Measurements from ENCODE around the gene COG2.

Gene COG2

DNA sequence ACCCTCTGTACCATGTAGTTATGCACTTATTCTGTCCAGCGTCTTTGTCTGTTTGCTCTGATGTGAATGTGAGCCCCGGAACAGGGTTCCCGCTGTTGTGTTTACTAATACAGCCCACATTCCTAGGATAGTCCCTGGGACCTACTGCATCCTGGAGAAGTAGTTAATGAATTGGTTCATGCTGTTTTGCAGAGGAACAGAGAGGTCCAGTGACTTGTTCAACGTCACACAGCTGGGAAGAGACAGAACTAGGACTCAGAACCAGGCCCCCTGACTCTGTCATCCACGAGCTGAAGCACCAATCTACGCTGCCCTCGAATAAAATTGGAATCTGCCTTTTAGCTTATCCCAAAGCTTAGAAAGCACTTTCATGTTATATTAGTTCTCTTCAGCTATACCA, 70.9 kb downstream of the COG2 start:
- no peak for TF ChIP-seq FOXP2 (optimal IDR thresholded peaks at IDR 0.05; ENCODE audit: borderline replicate concordance, extremely low read depth, extremely low read length, insufficient read depth)
- TF ChIP-seq SIN3A (IDR thresholded peaks at IDR 0.05; ENCODE audit: borderline replicate concordance, insufficient read depth, low read length), result no peak
- no peak for TF ChIP-seq TAF1 (IDR thresholded peaks at IDR 0.05; ENCODE audit: borderline replicate concordance, insufficient read depth, low read length)
- TF ChIP-seq, protein P1, sequence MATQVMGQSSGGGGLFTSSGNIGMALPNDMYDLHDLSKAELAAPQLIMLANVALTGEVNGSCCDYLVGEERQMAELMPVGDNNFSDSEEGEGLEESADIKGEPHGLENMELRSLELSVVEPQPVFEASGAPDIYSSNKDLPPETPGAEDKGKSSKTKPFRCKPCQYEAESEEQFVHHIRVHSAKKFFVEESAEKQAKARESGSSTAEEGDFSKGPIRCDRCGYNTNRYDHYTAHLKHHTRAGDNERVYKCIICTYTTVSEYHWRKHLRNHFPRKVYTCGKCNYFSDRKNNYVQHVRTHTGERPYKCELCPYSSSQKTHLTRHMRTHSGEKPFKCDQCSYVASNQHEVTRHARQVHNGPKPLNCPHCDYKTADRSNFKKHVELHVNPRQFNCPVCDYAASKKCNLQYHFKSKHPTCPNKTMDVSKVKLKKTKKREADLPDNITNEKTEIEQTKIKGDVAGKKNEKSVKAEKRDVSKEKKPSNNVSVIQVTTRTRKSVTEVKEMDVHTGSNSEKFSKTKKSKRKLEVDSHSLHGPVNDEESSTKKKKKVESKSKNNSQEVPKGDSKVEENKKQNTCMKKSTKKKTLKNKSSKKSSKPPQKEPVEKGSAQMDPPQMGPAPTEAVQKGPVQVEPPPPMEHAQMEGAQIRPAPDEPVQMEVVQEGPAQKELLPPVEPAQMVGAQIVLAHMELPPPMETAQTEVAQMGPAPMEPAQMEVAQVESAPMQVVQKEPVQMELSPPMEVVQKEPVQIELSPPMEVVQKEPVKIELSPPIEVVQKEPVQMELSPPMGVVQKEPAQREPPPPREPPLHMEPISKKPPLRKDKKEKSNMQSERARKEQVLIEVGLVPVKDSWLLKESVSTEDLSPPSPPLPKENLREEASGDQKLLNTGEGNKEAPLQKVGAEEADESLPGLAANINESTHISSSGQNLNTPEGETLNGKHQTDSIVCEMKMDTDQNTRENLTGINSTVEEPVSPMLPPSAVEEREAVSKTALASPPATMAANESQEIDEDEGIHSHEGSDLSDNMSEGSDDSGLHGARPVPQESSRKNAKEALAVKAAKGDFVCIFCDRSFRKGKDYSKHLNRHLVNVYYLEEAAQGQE (IDR thresholded peaks at IDR 0.05; ENCODE audit: insufficient read depth in 1 of 2, low read depth in 2 of 2, low read length in 2 of 2), result no peak
- TF ChIP-seq POLR2AphosphoS5 (IDR thresholded peaks at IDR 0.05; ENCODE audit: low read depth, low read length), result no peak

DNA sequence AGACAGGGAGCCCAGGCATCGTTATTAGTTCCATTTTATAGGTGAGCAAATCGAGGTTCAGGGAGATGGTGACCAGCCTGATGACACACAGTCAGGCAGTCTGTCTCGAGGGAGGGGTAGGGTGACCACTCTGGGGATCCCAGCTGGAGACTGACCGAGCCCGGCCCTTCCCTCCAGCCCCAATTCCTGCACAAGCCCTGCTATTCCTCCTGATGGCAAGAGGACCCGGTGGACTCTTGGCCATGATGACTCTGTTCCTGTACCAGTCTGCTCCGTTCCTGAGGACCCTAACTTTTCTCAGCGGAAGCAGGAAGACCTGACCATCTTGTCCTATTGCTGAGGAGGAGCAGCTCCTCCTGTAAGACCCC, 71.2 kb downstream of the COG2 start:
- TF ChIP-seq POLR2AphosphoS5 (IDR thresholded peaks at IDR 0.05; ENCODE audit: low read depth, low read length) (no peak), SIN3A (IDR thresholded peaks at IDR 0.05; ENCODE audit: borderline replicate concordance, insufficient read depth, low read length) (no peak), FOXP2 (optimal IDR thresholded peaks at IDR 0.05; ENCODE audit: borderline replicate concordance, extremely low read depth, extremely low read length, insufficient read depth) (no peak), TAF1 (IDR thresholded peaks at IDR 0.05; ENCODE audit: borderline replicate concordance, insufficient read depth, low read length) (no peak)
- TF ChIP-seq, protein P1 (IDR thresholded peaks at IDR 0.05; ENCODE audit: insufficient read depth in 1 of 2, low read depth in 2 of 2, low read length in 2 of 2), result no peak

DNA sequence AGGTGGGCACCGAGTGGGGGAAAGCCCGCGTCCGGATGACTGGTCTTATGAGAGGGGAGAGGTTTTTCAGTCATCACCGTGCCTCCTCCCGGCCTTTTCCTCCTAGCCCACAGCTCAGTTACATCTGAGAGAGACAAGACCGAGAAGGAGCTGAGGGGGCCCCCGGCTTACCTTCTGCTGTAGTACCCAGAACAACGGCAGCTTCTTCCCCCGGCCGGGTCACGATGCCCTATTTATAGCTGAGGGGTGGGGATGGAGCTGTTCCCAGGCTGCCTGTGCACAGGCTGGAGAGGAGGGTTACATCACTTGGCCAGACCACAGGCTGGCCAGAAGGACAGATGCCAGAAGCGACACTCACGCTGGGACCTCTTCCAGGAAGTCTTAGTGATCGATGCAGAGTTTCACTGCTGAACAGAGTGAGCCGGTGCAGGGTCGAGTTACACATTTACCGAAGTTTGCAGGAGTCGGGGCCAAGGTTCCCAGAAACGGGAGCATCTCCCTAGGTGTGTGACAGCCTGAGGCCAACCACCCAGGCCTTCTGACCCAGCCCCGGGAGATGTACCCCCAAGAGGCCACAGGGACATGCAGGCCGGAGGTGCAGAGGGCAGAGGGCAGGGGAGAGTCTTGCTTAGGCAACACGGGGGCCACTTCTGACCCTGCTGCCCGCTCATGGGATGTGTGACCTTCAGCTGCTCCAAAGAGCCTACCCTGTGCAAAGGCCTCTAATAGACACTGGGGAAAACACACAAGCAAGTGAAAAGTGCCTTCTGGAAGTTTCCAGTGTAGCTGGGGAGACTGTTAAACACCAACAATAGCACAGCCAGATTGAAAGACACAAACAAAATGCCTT, 71.9 kb downstream of the COG2 start, which contains the start of gene AGT:
TSS of gene AGT (minus strand) at position 208 of the 850 bp plus-strand sequence. CDS start 3,299 bp downstream, outside the sequence.
- no peak for TF ChIP-seq TAF1 (IDR thresholded peaks at IDR 0.05; ENCODE audit: borderline replicate concordance, insufficient read depth, low read length)
- no peak for TF ChIP-seq FOXP2 (optimal IDR thresholded peaks at IDR 0.05; ENCODE audit: borderline replicate concordance, extremely low read depth, extremely low read length, insufficient read depth)
- no peak for TF ChIP-seq POLR2AphosphoS5 (IDR thresholded peaks at IDR 0.05; ENCODE audit: low read depth, low read length)
- TF ChIP-seq, protein P1 (IDR thresholded peaks at IDR 0.05; ENCODE audit: insufficient read depth in 1 of 2, low read depth in 2 of 2, low read length in 2 of 2), result no peak
- no peak for TF ChIP-seq SIN3A (IDR thresholded peaks at IDR 0.05; ENCODE audit: borderline replicate concordance, insufficient read depth, low read length)

DNA sequence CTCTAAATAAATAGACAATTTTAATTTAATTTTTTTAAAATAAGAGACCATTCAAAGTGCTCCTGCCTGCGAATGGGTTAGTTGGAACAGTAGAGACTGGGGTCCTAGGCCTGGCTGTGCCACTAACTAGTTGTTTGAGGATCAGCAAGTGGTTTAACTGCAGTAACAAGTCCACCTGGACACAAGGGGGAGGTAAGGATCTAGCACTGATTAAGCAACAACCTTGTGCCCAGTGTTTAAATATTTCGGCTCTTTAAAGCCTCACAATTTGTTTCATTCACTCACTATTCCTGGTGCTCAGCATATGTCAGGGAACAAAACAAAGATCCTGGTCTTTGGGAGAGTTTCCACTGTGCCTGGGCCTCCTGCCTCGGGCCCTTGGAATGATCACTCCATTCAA, 73.2 kb downstream of the COG2 start:
- TF ChIP-seq FOXP2 (optimal IDR thresholded peaks at IDR 0.05; ENCODE audit: borderline replicate concordance, extremely low read depth, extremely low read length, insufficient read depth), result no peak
- TF ChIP-seq, protein P1 (IDR thresholded peaks at IDR 0.05; ENCODE audit: insufficient read depth in 1 of 2, low read depth in 2 of 2, low read length in 2 of 2), result no peak
- no peak for TF ChIP-seq TAF1 (IDR thresholded peaks at IDR 0.05; ENCODE audit: borderline replicate concordance, insufficient read depth, low read length)
- TF ChIP-seq POLR2AphosphoS5 (IDR thresholded peaks at IDR 0.05; ENCODE audit: low read depth, low read length), result no peak
- TF ChIP-seq SIN3A (IDR thresholded peaks at IDR 0.05; ENCODE audit: borderline replicate concordance, insufficient read depth, low read length), result no peak
